ENCODE results near the gene SLC9C1. TPM values are rescaled to one million over a fixed set of nuclear protein-coding genes. Genes with fewer than 3 reads are reported as not detected.

Gene SLC9C1
- total and polyA plus RNA-seq, 2 of the 13 experiments (the other 11 are each of a cell fraction or from before 2014, with no cell fraction given): not detected

DNA sequence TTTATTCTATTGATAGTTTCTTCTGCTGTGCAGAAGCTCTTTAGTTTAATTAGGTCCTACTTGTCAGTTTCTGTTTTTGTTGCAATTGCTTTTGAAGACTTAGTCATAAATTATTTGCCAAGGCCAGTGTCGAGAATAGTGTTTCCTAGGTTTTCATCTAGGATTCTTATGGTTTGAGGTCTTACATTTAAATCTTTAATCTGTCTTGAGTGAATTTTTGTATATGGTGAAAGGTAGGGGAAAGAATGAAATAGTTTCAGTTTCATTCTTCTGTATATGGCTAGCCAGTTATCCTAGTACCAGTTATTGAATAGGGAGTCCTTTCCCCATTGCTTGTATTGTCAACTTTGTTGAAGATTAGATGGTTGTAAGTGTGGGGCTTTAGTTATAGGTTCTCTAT is 150.3 kb downstream of the SLC9C1 start:
- Histone ChIP-seq H3K4me2 (ENCODE audit: low read depth, low read length) (no peak overlapping the region), H3K9ac (ENCODE audit: insufficient read depth, low read depth, low read length) (no peak overlapping the region), H3K4me1 (ENCODE audit: insufficient read depth, low read length) (no peaks in the 10 kb centered on the region), H3K4me3 (replicated peaks in 1 of 3; ENCODE audit: insufficient read depth in 1 of 3, low read depth in 2 of 3, low read length in 3 of 3) (no peak overlapping the region), H2AFZ (ENCODE audit: low read length) (no peak overlapping the region), H3K27me3 (ENCODE audit: control insufficient read depth in 1 of 2, insufficient read depth in 2 of 2, low read length in 2 of 2) (no peaks in the 10 kb centered on the region), H3K9me3 (ENCODE audit: low read length) (peaks cover 13% of the 10 kb centered on the region), H3K79me2 (ENCODE audit: insufficient read depth, low read length) (no peaks in the 10 kb centered on the region), H3K36me3 (replicated peaks in 1 of 2; ENCODE audit: control insufficient read depth in 1 of 2, insufficient read depth in 2 of 2, low read length in 2 of 2) (no peaks in the 10 kb centered on the region), H3K27ac (ENCODE audit: extremely low read length, insufficient read depth, low read length) (no peak overlapping the region), H4K20me1 (ENCODE audit: insufficient read depth, low read length) (no peaks in the 10 kb centered on the region)
- ChIA-PET POLR2A (no interaction called here), CTCF (ENCODE audit: low intra/inter-chr PET ratio, low total read pairs) (no interaction called here)
- FAIRE-seq: no peak
- in situ Hi-C loops (cut with HindIII; ENCODE audit: extremely low pct_ligation_motif_present, low pct_unique_long_range_greater_than_20kb) (no loop called here), intact Hi-C loops (cut with micrococcal nuclease; ENCODE audit: unreplicated experiment) (no loop called here)
- TF ChIP-seq, protein P1, sequence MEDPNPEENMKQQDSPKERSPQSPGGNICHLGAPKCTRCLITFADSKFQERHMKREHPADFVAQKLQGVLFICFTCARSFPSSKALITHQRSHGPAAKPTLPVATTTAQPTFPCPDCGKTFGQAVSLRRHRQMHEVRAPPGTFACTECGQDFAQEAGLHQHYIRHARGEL (CRISPR knock-in tag; IDR thresholded peaks at IDR 0.05): no peak
- TF ChIP-seq ZNF766 (CRISPR knock-in tag; IDR thresholded peaks at IDR 0.05; ENCODE audit: borderline replicate concordance): no peak
- TF ChIP-seq FIP1L1 (IDR thresholded peaks at IDR 0.05; ENCODE audit: borderline replicate concordance, insufficient read depth, low read depth, low read length): no peak
- TF ChIP-seq U2AF2 (IDR thresholded peaks at IDR 0.05; ENCODE audit: low read depth, low read length): no peak
- TF ChIP-seq MIXL1 (CRISPR knock-in tag; IDR thresholded peaks at IDR 0.05): no peak
- no peak for TF ChIP-seq SCMH1 (CRISPR knock-in tag; IDR thresholded peaks at IDR 0.05; ENCODE audit: borderline replicate concordance)
- TF ChIP-seq ZBTB8A (CRISPR knock-in tag; IDR thresholded peaks at IDR 0.05; ENCODE audit: borderline replicate concordance, low read depth): no peak
- TF ChIP-seq ZNF20 (CRISPR knock-in tag; IDR thresholded peaks at IDR 0.05): no peak
- TF ChIP-seq NRL (CRISPR knock-in tag; IDR thresholded peaks at IDR 0.05; ENCODE audit: borderline replicate concordance): no peak
- no peak for TF ChIP-seq ZNF335 (CRISPR knock-in tag; IDR thresholded peaks at IDR 0.05)
- no peak for TF ChIP-seq SUZ12 (IDR thresholded peaks at IDR 0.05; ENCODE audit: low read depth, low read length)
- no peak for TF ChIP-seq RNF2 (conservative IDR thresholded peaks at IDR 0.05; ENCODE audit: low read depth)
- TF ChIP-seq SKI (IDR thresholded peaks at IDR 0.05; ENCODE audit: partially characterized antibody): no peak
- no peak for TF ChIP-seq POLR2A (IDR thresholded peaks at IDR 0.05; ENCODE audit: insufficient read depth in 1 of 2, low read depth in 2 of 2, low read length in 2 of 2)
- no peak for TF ChIP-seq HOXA9 (CRISPR knock-in tag; IDR thresholded peaks at IDR 0.05; ENCODE audit: borderline replicate concordance)
- no peak for TF ChIP-seq ZNF567 (CRISPR knock-in tag; IDR thresholded peaks at IDR 0.05; ENCODE audit: borderline replicate concordance)
- TF ChIP-seq PHF20 (CRISPR knock-in tag; IDR thresholded peaks at IDR 0.05): no peak
- TF ChIP-seq ZFP36 (IDR thresholded peaks at IDR 0.05; ENCODE audit: borderline replicate concordance, low read depth, low read length, partially characterized antibody): no peak
- no peak for TF ChIP-seq THYN1 (CRISPR knock-in tag; IDR thresholded peaks at IDR 0.05; ENCODE audit: borderline replicate concordance, low read depth)
- 0% methylated on average over 1 of the region's 1 CpG for WGBS (ENCODE audit: low lambda C conversion rate)
- no TSS peak for BruUV-seq (replicated peaks)
- ATAC-seq: no peak
- DNase-seq (ENCODE audit: low spot score): no peak
